Posterior cingulate gyrus (tissue), 11 donors: ENCODE measurements around the gene DDX17.

Experiments
- DNase-seq, 10 donors: peaks; one replicate each; pipeline versions ENCODE4 v3.0.0 to v3.0.0-alpha.2; 2020 to 2021; ENCODE audit warnings: mixed read lengths in 3 of 10
- intact Hi-C: fragments of 100-400 bp; cut with DNase I; formaldehyde crosslinking; loops from one replicate; pipeline ENCODE4 v1.15.1; 2023

Gene DDX17

GRCh38 chr22:38506118-38506962 lies at the start of gene DDX17:
Gene DDX17, minus strand, starts transcription at chr22:38506311.
- intact Hi-C loops: loop anchor here (5.0 to 10.0 kb wide), 2 partner anchors 66 to 198 kb away; partner anchors contain the start of genes DMC1, GTPBP1 and JOSD1
- DNase-seq: peak; percentile 90 to 99 (median 92)

- intact Hi-C loops: no loop called here
- no peak for DNase-seq
These were observed 48.2 kb upstream of the DDX17 start for GRCh38 chr22:38554281-38554680.

DNA sequence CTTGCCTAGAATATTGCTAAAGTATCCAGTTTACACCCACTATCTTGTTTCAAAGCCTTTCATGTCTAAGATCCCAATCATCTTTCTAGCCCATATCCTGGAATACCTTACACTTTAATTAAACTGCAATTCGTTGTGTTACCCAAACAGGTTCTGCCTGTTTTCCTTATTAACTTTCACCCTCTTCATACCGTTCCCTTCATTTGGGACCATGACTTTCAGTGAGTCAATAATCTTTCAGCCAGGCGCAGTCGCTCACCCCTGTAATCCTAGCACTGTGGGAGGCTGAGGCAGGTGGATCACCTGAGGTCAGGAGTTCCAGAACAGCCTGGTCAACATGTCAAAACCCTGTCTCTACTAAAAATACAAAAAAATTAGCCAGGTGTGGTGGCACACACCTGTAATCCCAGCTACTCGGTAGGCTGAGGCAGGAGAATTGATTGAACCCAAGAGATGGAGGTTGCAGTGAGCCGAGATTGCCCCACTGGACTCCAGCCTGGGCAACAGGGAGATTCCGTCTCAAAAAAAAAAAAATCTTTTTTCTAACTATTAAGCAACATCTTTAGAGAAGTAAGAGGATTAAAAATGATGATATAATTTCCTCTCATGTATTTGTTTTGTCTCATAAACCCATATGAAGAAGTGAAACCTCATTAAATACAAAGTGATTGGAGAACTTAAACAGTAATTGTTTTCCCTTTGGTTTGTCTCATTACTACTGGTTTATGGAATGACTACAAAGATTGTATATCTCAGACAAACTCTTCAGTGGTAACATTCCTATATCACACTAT lies 43.2 kb upstream of the DDX17 start:
- no peak for DNase-seq
- intact Hi-C loops: no loop called here

GRCh38 chr22:38540701-38541100 lies 34.6 kb upstream of the DDX17 start:
- DNase-seq: no peak
- intact Hi-C loops: no loop called here

DNA sequence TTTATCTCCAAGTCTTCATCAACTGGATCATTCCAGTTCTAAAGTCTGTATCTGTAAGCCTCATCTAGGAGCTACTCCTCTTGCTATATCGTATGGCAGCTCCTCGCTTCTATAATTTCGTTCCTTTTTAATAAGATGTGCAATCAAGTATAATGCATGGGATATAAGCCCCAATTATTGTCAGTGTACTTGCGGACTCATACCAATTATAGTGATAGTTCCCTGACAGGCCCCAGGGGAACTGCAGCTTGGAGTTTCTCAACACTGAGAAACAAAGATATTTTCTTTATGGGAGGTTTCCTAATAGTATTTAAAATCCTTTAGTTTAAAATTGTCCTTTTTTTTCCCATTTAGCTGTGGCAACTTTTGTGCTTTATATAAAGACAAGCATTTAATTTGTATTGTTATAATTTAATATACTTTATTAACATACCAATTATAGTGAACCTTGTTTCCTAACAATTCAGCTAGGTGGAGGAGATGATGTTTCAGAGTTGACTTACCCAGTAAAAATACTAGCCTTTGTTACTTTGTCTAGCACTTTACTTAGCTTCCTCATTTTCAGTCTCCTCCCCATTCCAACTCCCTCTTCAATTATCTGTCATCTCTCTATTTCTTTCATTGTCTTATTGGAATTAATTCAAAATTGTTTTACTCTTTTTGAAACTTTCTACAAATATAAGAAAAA lies 25.3 kb upstream of the DDX17 start:
- intact Hi-C loops: no loop called here
- DNase-seq: no peak

- intact Hi-C loops: no loop called here
- no peak for DNase-seq
These were observed 18.3 kb upstream of the DDX17 start for GRCh38 chr22:38524429-38524828.

DNA sequence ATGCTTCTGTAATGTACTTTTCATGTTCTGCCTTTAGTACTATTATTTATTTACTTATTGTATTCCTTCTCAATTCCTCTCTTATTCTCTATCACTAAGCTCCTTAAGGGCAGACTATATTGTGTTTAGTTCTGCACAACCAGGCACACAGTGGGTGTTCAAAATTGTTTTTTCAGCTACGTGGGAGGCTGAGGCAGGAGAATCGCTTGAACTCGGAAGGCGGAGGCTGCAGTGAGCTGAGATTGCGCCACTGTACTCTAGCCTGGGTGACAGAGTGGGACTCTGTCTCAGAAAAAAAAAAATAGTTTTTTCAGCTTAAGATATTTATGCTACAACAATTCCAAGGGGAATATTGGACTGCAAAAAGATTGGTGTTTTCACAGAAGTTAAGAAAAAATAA lies 17.4 kb upstream of the DDX17 start:
- peak in 1 of 10 donors; percentile 2 for DNase-seq
- intact Hi-C loops: no loop called here

- intact Hi-C loops: no loop called here
- peak in 1 of 10 donors; percentile 9 for DNase-seq
These were observed 16.9 kb upstream of the DDX17 start for GRCh38 chr22:38523029-38523428.

GRCh38 chr22:38519453-38520250 lies 13.5 kb upstream of the DDX17 start:
- peak in 1 of 10 donors; percentile 7 for DNase-seq
- intact Hi-C loops: no loop called here

GRCh38 chr22:38518620-38519019 lies 12.5 kb upstream of the DDX17 start:
- intact Hi-C loops: no loop called here

DNA sequence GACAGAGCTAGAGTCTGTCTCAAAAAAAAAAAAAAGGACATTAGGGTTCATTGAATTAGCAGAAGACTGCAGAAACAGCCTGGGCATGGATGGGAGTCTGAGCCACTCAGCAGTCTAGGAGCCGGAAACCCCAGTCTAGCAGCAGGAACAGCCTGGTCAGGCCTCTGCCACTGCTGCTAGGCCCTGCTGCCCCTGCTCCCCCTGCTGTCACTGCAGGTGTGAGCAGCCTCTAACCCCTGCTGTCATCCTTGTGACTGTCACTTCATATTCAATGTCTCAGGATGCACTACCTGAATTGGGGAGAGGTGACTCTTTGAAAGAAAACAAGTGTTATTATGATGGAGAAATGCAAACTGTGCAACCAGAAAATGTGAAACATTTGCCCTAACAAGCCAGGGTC lies 7.0 kb upstream of the DDX17 start:
- intact Hi-C loops: no loop called here
- DNase-seq: peak in 1 of 10 donors; percentile 33

More at GRCh38 chr22:38518620-38519019, 12.5 kb upstream of the DDX17 start:
- no peak for DNase-seq

DNA sequence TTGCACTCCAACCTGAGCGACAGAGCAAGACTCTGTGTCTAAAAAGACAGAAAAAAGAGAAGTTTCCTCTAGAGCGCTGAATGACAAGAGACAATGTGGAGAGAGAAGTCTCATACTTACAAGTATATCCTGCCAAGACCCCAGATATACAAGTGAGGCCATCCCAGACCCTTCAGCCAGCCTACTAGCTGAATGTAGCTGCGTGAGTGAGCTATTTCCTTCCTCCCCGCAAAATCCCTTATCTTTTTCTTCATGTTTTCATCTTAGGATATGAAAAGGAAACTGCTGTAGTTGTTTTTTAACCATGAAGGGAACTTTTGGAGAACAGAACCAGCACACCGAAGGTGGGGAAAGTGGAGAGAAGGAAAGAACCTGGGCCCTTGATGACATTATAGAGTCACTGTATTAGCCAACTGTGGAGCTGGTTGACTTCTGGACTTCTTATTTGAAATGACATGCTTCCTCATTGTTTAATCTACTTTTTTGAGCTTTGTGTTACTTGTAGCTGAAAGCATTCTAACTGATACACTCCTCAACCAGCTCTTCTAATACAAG lies 4.4 kb upstream of the DDX17 start:
- no peak for DNase-seq
- intact Hi-C loops: no loop called here

DNA sequence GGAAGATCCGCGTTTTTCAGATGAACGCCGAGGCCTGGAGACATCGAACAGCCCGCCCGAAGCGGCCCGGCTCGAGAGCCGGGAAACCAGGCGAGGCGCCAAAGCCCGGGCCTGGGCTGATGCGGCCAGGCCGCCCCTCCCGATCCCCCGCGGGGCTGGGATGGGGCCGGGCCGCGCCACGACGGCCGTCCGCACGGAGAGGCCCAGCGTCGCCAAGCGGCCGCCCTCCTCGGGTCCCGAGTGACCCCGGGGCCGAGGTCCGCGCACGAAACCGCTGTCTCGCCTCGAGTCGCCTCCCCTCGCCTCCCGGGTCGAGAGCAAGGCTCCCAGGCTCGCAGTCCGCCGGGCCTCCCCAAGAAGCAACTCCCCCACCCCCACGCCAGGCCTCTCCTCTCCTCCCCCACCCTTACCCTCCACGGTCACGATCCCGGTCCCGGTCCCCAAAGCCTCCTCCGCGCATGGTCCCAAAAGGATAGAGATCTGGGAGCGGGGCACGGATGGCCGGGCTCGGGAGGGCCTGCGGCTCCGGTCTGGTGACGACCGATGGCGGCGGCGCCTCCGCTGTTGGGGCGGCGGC lies 482 bp downstream of the DDX17 start:
- peak; percentile 52 to 96 (median 68) for DNase-seq
- intact Hi-C loops: loop anchor here (5.0 to 10.0 kb wide), 2 partner anchors 67 to 199 kb away; partner anchors contain the start of genes DMC1, GTPBP1 and JOSD1

DNA sequence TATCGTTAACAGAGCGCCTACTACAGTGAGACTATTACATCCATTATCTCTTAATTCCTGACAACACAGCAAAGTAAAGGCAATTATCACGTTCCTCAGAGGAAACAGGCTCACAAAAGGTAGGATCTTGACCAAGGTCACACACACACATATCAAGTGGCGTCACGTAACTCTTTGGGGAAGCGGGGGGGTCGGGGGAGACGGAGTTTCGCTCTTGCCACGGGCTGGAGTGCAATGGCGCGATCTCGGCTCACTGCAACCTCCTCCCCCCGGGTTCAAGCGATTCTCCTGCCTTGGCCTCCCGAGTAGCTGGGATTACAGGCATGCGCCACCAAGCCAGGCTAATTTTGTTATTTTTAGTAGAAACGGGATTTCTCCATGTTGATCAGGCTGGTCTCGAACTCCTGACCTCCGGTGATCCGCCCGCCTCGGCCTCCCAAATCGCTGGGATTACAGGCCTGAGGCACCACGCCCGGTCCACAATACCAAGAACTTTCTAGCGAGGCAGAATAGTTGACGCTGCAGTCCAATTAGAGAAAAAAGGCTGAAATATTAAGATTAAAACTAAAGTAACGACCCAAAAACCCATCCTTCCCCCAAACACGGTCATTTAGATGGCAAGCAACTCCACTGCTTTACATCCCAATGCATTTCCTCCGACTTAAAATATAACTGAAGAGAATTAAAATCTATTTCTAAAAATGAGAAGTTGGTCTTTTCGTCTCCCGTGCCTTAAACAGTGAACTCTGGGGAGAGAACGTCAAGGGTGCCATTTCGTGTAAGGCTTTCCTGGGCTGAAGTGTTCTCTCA lies 1.2 kb downstream of the DDX17 start:
- intact Hi-C loops: loop anchor here (5.0 to 10.0 kb wide), 3 partner anchors 67 to 200 kb away; partner anchors contain the start of genes CBY1, DMC1, FAM227A and GTPBP1
- DNase-seq: no peak

DNA sequence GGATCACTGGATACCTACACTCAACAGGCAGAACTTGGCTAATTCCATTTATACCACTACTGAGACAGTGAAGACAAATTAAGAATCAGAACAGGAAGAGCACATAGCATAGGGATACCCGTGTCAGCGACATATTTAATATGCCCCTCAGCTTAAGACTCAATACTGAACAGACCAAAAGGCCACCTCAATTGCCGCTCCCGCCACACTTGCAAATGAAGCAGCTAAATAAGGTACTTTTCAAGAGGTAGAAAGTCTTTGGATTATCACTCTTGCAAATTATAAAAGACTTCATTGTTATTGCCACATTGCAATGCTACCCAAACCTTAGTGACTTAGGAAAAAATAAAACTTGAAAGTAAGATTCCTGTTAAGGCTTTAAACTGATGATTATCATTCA lies 3.1 kb downstream of the DDX17 start:
- intact Hi-C loops: loop anchor here (5.0 to 10.0 kb wide), 2 partner anchors 154 to 202 kb away; partner anchors contain the start of genes CBY1, FAM227A, GTPBP1 and JOSD1
- DNase-seq: no peak

- no peak for DNase-seq
- intact Hi-C loops: loop anchor here (5.0 to 10.0 kb wide), 2 partner anchors 155 to 203 kb away; partner anchors contain the start of genes CBY1, FAM227A, GTPBP1 and JOSD1
These were observed 4.1 kb downstream of the DDX17 start for GRCh38 chr22:38501797-38502672.

GRCh38 chr22:38497869-38498268 lies 8.2 kb downstream of the DDX17 start:
- DNase-seq: no peak
- intact Hi-C loops: no loop called here
